Right atrium auricular region (tissue), 2 donors: Measurements from ENCODE around the gene LYPD5. TPM values are rescaled to one million over a fixed set of nuclear protein-coding genes. Genes with fewer than 3 reads are reported as not detected.
"Not testable (repeated sequence)": the region's sequence is repeated elsewhere in the genome, so short reads cannot be mapped to it uniquely, and the experiment has no call there.

ENCODE experiments used
- DNase-seq: peaks from one replicate; pipeline ENCODE4 v3.0.0-alpha.2; 2019; ENCODE audit warnings: low spot score
- H3K27ac ChIP-seq, 2 donors: fragments of 200-600 bp; sonication (generic); 1 replicate in 1 of 2; 2 replicates in 1 of 2; pipeline ENCODE4 v1.5.1; 2016 to 2019
- H3K27me3 ChIP-seq, 2 donors: fragments of 200-600 bp; sonication (generic); one replicate each; pipeline versions ENCODE4 v1.5.1 to v1.6.0; 2017 to 2019
- H3K36me3 ChIP-seq: fragments of 200-600 bp; sonication (generic); one replicate; pipeline ENCODE4 v1.5.1; 2016
- H3K4me1 ChIP-seq, 2 donors: fragments of 200-600 bp; sonication (generic); one replicate each; pipeline versions ENCODE4 v1.5.1 to v1.6.0; 2017 to 2019
- H3K4me3 ChIP-seq, 2 donors: fragments of 200-600 bp; sonication (generic); 1 replicate in 1 of 2; 2 replicates in 1 of 2; pipeline ENCODE4 v1.5.1; 2017 to 2019; ENCODE audit warnings: mild to moderate bottlenecking in 1 of 2, moderate library complexity in 1 of 2
- H3K9me3 ChIP-seq, 2 donors: fragments of 200-600 bp; sonication (generic); one replicate each; pipeline ENCODE4 v1.5.1; 2019
- total RNA-seq, 2 donors: library from RNA; depleted of rRNA; stranded (reverse); fragments of >200 nt; gene quantifications; one replicate each; pipeline ENCODE4 v1.1.0, GENCODE V29; 2016
- TF ChIP-seq, protein P1 (sequence below), 2 donors: fragments of 200-600 bp; sonication (generic); IDR thresholded peaks; one replicate each; pipeline ENCODE4 v1.5.1; 2019; ENCODE audit warnings: antibody characterized with exemption in 2 of 2

LYPD5 gene
- total RNA-seq, 2 donors from 2014 or later = 0.63 to 3.9 TPM

DNA sequence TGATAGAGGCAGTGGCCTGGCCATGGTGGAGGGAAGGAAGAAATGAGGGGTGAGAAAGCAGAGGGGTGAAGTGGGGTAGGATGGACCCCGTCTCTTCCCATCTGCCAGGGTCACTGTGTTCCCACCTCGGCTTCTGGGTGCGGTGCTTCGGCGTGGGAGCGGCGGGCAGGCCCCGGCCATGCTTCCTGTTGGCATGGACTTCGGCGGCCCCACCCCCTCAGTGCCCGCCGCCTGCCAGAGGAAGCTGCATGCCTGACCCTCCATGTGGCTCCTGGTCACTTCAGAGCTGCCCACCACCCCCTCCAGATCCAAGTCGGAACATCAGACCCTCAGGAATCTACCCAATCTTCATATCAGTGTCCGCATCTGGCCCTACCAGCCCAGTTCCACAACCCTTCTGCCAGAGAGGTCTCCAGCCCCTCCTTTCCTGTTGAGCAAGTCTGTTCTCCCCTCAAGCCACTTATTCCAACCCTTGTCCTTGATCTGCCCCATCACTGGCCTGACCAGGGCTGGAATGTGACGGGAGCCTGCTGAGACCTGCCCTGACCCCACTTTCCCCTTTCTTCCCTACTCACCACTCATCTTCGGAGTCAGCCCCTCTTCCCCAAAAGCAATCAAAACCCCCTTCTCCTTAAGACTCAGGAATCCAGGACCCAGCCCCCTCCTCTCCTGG, 23.0 kb downstream of the LYPD5 start:
- H3K4me1 ChIP-seq = peaks cover 0 to 11% of the 10 kb centered on the region in 2 donors
- TF ChIP-seq, protein P1, sequence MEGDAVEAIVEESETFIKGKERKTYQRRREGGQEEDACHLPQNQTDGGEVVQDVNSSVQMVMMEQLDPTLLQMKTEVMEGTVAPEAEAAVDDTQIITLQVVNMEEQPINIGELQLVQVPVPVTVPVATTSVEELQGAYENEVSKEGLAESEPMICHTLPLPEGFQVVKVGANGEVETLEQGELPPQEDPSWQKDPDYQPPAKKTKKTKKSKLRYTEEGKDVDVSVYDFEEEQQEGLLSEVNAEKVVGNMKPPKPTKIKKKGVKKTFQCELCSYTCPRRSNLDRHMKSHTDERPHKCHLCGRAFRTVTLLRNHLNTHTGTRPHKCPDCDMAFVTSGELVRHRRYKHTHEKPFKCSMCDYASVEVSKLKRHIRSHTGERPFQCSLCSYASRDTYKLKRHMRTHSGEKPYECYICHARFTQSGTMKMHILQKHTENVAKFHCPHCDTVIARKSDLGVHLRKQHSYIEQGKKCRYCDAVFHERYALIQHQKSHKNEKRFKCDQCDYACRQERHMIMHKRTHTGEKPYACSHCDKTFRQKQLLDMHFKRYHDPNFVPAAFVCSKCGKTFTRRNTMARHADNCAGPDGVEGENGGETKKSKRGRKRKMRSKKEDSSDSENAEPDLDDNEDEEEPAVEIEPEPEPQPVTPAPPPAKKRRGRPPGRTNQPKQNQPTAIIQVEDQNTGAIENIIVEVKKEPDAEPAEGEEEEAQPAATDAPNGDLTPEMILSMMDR (IDR thresholded peaks at IDR 0.05) = no peak
- DNase-seq = no peak
- H3K36me3 ChIP-seq = no peaks in the 10 kb centered on the region
- H3K27ac ChIP-seq = peak overlapping the region in 1 of 2 donors; percentile 11
- H3K4me3 ChIP-seq = no peak overlapping the region
- no peaks in the 10 kb centered on the region for H3K9me3 ChIP-seq
- no peaks in the 10 kb centered on the region for H3K27me3 ChIP-seq

DNA sequence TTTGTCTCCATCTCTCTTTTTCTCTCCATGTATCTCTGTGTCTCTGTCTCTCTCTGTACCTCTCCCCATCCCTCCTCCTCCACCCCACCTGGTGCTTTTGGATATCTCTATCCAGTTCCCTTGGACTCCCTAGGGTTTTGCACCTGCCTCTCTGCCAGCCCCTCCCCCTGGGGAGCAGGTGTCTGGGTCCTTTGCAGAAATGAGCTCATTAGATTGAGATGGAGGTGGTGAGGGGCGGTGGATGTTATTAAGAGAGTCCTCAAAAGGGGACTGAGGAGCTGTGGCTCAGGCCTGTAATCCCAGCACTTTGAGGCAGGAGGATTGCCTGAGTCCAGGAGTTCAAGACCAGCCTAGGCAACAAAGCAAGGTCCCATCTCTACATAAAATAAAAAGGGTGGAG, 23.6 kb downstream of the LYPD5 start:
- H3K4me3 ChIP-seq = no peak overlapping the region
- TF ChIP-seq, protein P1 (IDR thresholded peaks at IDR 0.05) = no peak
- H3K27ac ChIP-seq = no peak overlapping the region
- H3K9me3 ChIP-seq = no peaks in the 10 kb centered on the region
- no peak for DNase-seq
- H3K36me3 ChIP-seq = no peaks in the 10 kb centered on the region
- no peaks in the 10 kb centered on the region for H3K27me3 ChIP-seq
- peaks cover 0 to 17% of the 10 kb centered on the region in 2 donors for H3K4me1 ChIP-seq

DNA sequence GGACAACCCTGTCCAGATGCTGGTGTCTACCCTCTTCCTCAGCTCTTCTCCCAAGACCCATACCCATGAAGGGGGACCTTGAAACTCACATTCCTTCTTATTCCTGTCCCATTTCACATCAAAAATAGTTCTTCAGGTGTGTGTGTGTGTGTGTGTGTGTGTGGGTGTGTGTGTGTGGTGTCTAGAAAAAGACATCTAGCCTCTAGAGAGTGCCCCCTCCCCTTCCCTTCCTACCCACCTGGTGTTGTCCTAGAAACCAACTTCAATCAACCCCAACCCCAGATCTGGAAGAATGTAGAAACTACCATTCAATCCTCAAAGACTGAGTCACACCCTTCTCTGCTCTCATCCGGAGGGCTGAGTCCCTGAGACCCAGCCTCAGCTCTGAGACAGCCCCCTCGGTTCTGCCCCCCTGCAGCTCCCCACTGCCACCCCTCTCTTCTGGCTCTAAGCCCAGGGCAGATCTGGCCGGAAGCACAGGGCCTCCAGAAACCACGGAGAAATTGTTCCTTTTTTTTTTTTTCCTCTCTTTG, 25.0 kb downstream of the LYPD5 start:
- Histone ChIP-seq H3K27ac (no peak overlapping the region), H3K4me3 (no peak overlapping the region), H3K9me3 (no peaks in the 10 kb centered on the region), H3K4me1 (peaks cover 0 to 17% of the 10 kb centered on the region in 2 donors), H3K36me3 (no peaks in the 10 kb centered on the region), H3K27me3 (no peaks in the 10 kb centered on the region)
- DNase-seq = no peak
- TF ChIP-seq, protein P1 (IDR thresholded peaks at IDR 0.05) = no peak

DNA sequence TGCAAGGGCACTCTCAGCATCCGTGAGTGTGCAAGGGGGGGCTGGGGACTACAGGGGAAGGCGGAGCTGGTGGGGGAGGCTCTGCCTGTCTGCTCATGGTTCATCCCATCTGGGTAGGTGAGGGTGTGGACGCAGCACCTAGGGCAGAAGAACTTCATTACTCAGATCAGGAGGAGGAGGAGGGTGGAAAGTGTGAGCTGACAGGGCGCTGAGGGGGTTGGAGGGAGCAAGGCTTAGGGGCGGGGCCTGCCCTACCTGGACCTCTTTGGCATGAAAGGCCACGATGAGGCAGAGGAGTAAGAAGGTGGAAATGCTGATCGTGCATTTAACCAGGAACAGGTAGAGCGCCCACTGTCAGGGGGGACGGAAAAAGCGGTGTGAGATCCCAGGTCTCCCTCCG, 26.0 kb downstream of the LYPD5 start:
- Histone ChIP-seq H3K27ac (no peak overlapping the region), H3K4me1 (peaks cover 0 to 17% of the 10 kb centered on the region in 2 donors), H3K4me3 (no peak overlapping the region), H3K9me3 (no peaks in the 10 kb centered on the region), H3K36me3 (no peaks in the 10 kb centered on the region), H3K27me3 (no peaks in the 10 kb centered on the region)
- TF ChIP-seq, protein P1 (IDR thresholded peaks at IDR 0.05) = no peak
- no peak for DNase-seq

DNA sequence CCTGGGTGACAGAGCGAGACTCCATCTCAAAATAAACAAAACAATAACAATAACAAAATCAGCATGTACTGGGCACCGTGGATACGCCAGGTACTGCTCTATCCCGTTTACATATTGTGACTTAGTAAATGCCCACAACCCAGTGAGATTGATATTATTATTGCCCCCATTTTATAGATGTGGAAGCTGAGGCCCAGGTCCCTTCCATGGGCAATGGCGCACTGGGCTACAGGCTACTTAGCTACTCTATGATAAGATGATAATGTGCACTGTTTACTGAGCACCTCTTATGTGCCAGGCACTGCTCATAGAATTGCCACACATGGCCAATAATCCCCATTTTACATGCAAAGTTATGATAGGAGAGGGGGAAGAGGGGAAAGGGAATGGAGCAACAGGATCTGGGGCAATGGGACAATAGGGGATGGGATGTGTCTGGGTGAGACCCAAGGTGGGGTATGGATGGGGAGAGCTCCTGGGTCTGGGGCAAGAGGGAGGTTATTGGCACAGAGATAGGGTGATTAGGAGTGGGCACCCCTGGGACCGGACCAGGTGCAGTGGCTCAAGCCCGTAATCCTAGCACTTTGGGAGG, 26.9 kb downstream of the LYPD5 start:
- DNase-seq = no peak
- Histone ChIP-seq H3K4me3 (no peak overlapping the region), H3K27me3 (no peaks in the 10 kb centered on the region), H3K4me1 (peaks cover 0 to 17% of the 10 kb centered on the region in 2 donors), H3K27ac (no peak overlapping the region), H3K9me3 (no peaks in the 10 kb centered on the region), H3K36me3 (no peaks in the 10 kb centered on the region)
- TF ChIP-seq, protein P1 (IDR thresholded peaks at IDR 0.05) = no peak

DNA sequence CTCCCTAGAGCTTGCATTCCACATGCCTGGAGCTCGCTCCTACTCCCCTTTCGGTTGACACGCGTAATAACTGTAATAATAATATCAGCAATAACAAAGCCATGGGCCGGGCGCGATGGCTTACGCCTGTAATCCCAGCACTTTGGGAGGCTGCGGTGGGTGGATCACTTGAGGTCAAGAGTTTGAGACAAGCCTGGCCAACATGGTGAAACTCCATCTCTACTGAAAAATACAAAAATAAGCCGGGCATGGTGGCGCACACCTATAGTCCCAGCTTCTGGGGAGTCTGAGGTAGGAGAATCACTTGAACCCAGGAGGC, 27.3 kb downstream of the LYPD5 start:
- not testable (repeated sequence) for DNase-seq, H3K36me3 ChIP-seq, H3K27ac ChIP-seq, H3K27me3 ChIP-seq, H3K9me3 ChIP-seq
- Histone ChIP-seq H3K4me3 (peak overlapping the region in 1 of 2 donors; percentile 39), H3K4me1 (peaks cover 0 to 17% of the 10 kb centered on the region in 2 donors)
